GM12891 (cell line): ENCODE measurements around the gene MRPL18.
A peak's percentile ranks its signal among the peaks of the same experiment; 100 is the strongest.

Source experiments
- DNase-seq: peaks from one replicate; pipeline ENCODE4 v3.0.0; 2011; ENCODE audit warnings: low spot score; ENCODE audit not compliant: insufficient read length
- FAIRE-seq: peaks from 2 replicates; lab custom pipeline; 2011; peaks lifted over from hg19 to GRCh38; lab: Jason Lieb, UNC
- PAX5 ChIP-seq: IDR thresholded peaks from 2 replicates; pipeline ENCODE4 v1.6.1; 2011; ENCODE audit warnings: low read length, moderate library complexity, mild to moderate bottlenecking; ENCODE audit not compliant: insufficient read depth, severe bottlenecking
- POLR2A ChIP-seq: IDR thresholded peaks from 2 replicates; pipeline ENCODE4 v1.6.1; 2011; ENCODE audit warnings: low read depth, low read length, control low read depth
- POLR2AphosphoS5 ChIP-seq: IDR thresholded peaks from 2 replicates; pipeline ENCODE4 v1.6.1; 2011; ENCODE audit warnings: low read depth, low read length, control low read depth
- POU2F2 ChIP-seq: IDR thresholded peaks from 2 replicates; pipeline ENCODE4 v1.6.1; 2011; ENCODE audit warnings: low read depth, mild to moderate bottlenecking, control low read depth, low read length, moderate library complexity
- SPI1 ChIP-seq: IDR thresholded peaks from 2 replicates; pipeline ENCODE4 v1.6.1; 2011; ENCODE audit warnings: low read depth, low read length, control low read depth
- TAF1 ChIP-seq: IDR thresholded peaks from 2 replicates; pipeline ENCODE4 v1.6.1; 2011; ENCODE audit warnings: low read depth, low read length, control low read depth

The MRPL18 gene

GRCh38 chr6:159758031-159759001 is 32.0 kb upstream of the MRPL18 start:
- FAIRE-seq, result peak; percentile 54
- peak; percentile 69; the same call in 1 of the 2 replicates for TF ChIP-seq POLR2AphosphoS5
- TF ChIP-seq POU2F2, result no peak
- TF ChIP-seq SPI1, result no peak
- TF ChIP-seq PAX5, result no peak
- no peak for DNase-seq

- FAIRE-seq, result no peak
- DNase-seq, result no peak
Observed at GRCh38 chr6:159759645-159760044, 30.6 kb upstream of the MRPL18 start.

GRCh38 chr6:159760602-159761057 is 29.6 kb upstream of the MRPL18 start:
- no peak for FAIRE-seq
- DNase-seq, result no peak
- TF ChIP-seq PAX5, result no peak
- no peak for TF ChIP-seq POLR2AphosphoS5
- 0 out of 2 replicates have a peak, but pooled peaks have one; percentile 23 for TF ChIP-seq POLR2A

More at GRCh38 chr6:159759645-159760044, 30.6 kb upstream of the MRPL18 start:
- TF ChIP-seq POU2F2 (no peak), POLR2AphosphoS5 (no peak; the same call in 1 of the 2 replicates), PAX5 (no peak), POLR2A (no peak), SPI1 (no peak), TAF1 (no peak)

GRCh38 chr6:159761129-159761872 is 29.0 kb upstream of the MRPL18 start:
- no peak for TF ChIP-seq POLR2A
- no peak for TF ChIP-seq POU2F2
- no peak for TF ChIP-seq TAF1
- 0 out of 2 replicates have a peak, but pooled peaks have one; percentile 13 for TF ChIP-seq SPI1
- TF ChIP-seq POLR2AphosphoS5, result no peak
- no peak for FAIRE-seq
- peak; percentile 8 for DNase-seq

- TF ChIP-seq POLR2AphosphoS5 (peak; percentile 57; the same call in 1 of the 2 replicates), POU2F2 (no peak; the same call in 1 of the 2 replicates), SPI1 (peak; percentile 49), TAF1 (peak; percentile 14; the same call in 1 of the 2 replicates), POLR2A (peak; percentile 76; the same call in 1 of the 2 replicates), PAX5 (no peak)
- DNase-seq (peak; percentile 96), FAIRE-seq (peak; percentile 99)
Observed at GRCh38 chr6:159761873-159762680, 28.2 kb upstream of the MRPL18 start, which contains the start of gene ACAT2. Gene ACAT2 (plus strand): TSS chr6:159762045. CDS start chr6:159762088, 43 bp downstream.

- DNase-seq (peak; percentile 25), FAIRE-seq (no peak)
- TF ChIP-seq PAX5 (no peak), POLR2A (no peak), TAF1 (0 out of 2 replicates have a peak, but pooled peaks have one; percentile 9), POU2F2 (0 out of 2 replicates have a peak, but pooled peaks have one; percentile 29), POLR2AphosphoS5 (no peak), SPI1 (no peak)
Observed at GRCh38 chr6:159762681-159763293, 27.5 kb upstream of the MRPL18 start.

GRCh38 chr6:159766906-159767305 is 23.4 kb upstream of the MRPL18 start:
- DNase-seq, result no peak
- no peak for FAIRE-seq
- TF ChIP-seq SPI1 (no peak), PAX5 (no peak), TAF1 (no peak), POLR2AphosphoS5 (no peak), POU2F2 (no peak), POLR2A (no peak)

GRCh38 chr6:159769470-159769869 is 20.8 kb upstream of the MRPL18 start:
- DNase-seq (no peak), FAIRE-seq (no peak)
- no peak for TF ChIP-seq PAX5
- no peak for TF ChIP-seq POU2F2
- TF ChIP-seq POLR2A, result no peak
- no peak for TF ChIP-seq TAF1
- TF ChIP-seq SPI1, result no peak
- TF ChIP-seq POLR2AphosphoS5, result no peak
